PC-3 (cell line): ENCODE results near the gene PKN2. TPM values are rescaled to one million over a fixed set of nuclear protein-coding genes. Genes with fewer than 3 reads are reported as not detected.

Source experiments
- ATAC-seq: fragments of 200-7000 bp; cut with Tn5 transposase; 2 replicates; pipeline ENCODE4 v1.9.1; 2020; ENCODE audit warnings: mild to moderate bottlenecking, moderate library complexity
- BruUV-seq: library from RNA; stranded (reverse); fragments of 400-500 nt; replicated peaks from 2 replicates; lab custom pipeline; 2021; lab: Mats Ljungman, UMichigan
- CTCF ChIA-PET: fragments of 300-600 bp; sonication (Branson Sonifier 250); formaldehyde crosslinking; loops from one replicate; lab custom pipeline; 2022; ENCODE audit warnings: antibody characterized with exemption; lab: Charles Lee
- POLR2A ChIA-PET: fragments of 300-600 bp; sonication (Branson Sonifier 250); formaldehyde crosslinking; loops from one replicate; lab custom pipeline; 2022; ENCODE audit warnings: antibody characterized with exemption; ENCODE audit not compliant: unreplicated experiment; lab: Charles Lee
- DNase-seq: peaks from one replicate; pipeline ENCODE4 v3.0.0-alpha.2; 2015
- H2AFZ ChIP-seq: fragments of 300-600 bp; sonication (generic); 2 replicates; pipeline ENCODE4 v1.6.0; 2016; ENCODE audit warnings: antibody characterized with exemption, low read length
- H3F3A ChIP-seq: fragments of 300-600 bp; sonication (generic); one replicate; pipeline ENCODE4 v1.6.0; 2017; ENCODE audit warnings: antibody characterized with exemption, low read length, control low read depth, mild to moderate bottlenecking; ENCODE audit not compliant: unreplicated experiment
- H3K27ac ChIP-seq: fragments of 300-600 bp; sonication (generic); 2 replicates; pipeline ENCODE4 v1.5.1; 2016; ENCODE audit warnings: mild to moderate bottlenecking, low read length
- H3K27me3 ChIP-seq: fragments of 300-600 bp; sonication (generic); 2 replicates; pipeline ENCODE4 v1.6.1; 2016; ENCODE audit warnings: low read length, mixed read lengths
- H3K36me3 ChIP-seq: fragments of 300-600 bp; sonication (generic); 2 replicates; pipeline ENCODE4 v1.6.1; 2016; ENCODE audit warnings: low read depth, mixed run types, low read length, mixed read lengths
- H3K4me1 ChIP-seq: fragments of 300-600 bp; sonication (generic); 2 replicates; pipeline ENCODE4 v1.5.1; 2016; ENCODE audit warnings: low read length; ENCODE audit not compliant: insufficient read depth
- H3K4me2 ChIP-seq: fragments of 300-600 bp; sonication (generic); 2 replicates; pipeline ENCODE4 v1.6.0; 2016; ENCODE audit warnings: low read length
- H3K4me3 ChIP-seq: fragments of 300-600 bp; sonication (generic); 2 replicates; pipeline ENCODE4 v1.5.1; 2016; ENCODE audit warnings: mild to moderate bottlenecking, low read length, mixed read lengths
- H3K79me2 ChIP-seq: fragments of 300-600 bp; sonication (generic); 2 replicates; pipeline ENCODE4 v1.6.1; 2017; ENCODE audit warnings: low read length, mixed read lengths
- H3K9ac ChIP-seq: fragments of 300-600 bp; sonication (generic); 2 replicates; pipeline ENCODE4 v1.6.0; 2016; ENCODE audit warnings: mild to moderate bottlenecking, low read length
- H3K9me2 ChIP-seq: fragments of 300-600 bp; sonication (generic); replicated peaks from 2 replicates; pipeline ENCODE4 v1.6.1; 2016; ENCODE audit warnings: mixed run types, low read length, mixed read lengths
- H3K9me3 ChIP-seq: fragments of 300-600 bp; sonication (generic); 2 replicates; pipeline ENCODE4 v1.6.1; 2016; ENCODE audit warnings: low read length, mixed read lengths
- H4K20me1 ChIP-seq: fragments of 300-600 bp; sonication (generic); 2 replicates; pipeline ENCODE4 v1.6.1; 2016; ENCODE audit warnings: low read length, mixed read lengths
- CTCF ChIP-seq: fragments of 300-600 bp; sonication (generic); conservative IDR thresholded peaks from 2 replicates; pipeline ENCODE4 v1.5.1; 2017; ENCODE audit warnings: antibody characterized with exemption, low read depth, mild to moderate bottlenecking, low read length
- EZH2 ChIP-seq: fragments of 300-600 bp; sonication (generic); IDR thresholded peaks from one replicate; pipeline ENCODE4 v1.6.1; 2017; ENCODE audit warnings: antibody characterized with exemption, mild to moderate bottlenecking, low read length; ENCODE audit not compliant: unreplicated experiment
- EZH2phosphoT487 ChIP-seq: fragments of 300-600 bp; sonication (generic); IDR thresholded peaks from 2 replicates; pipeline ENCODE4 v1.6.1; 2018; ENCODE audit warnings: mild to moderate bottlenecking, antibody characterized with exemption, low read length, borderline replicate concordance
- intact Hi-C: fragments of 100-400 bp; cut with micrococcal nuclease; formaldehyde crosslinking; loops from 2 replicates; pipeline ENCODE4 v1.9.0; 2023
- total RNA-seq: library from RNA; depleted of rRNA; stranded (reverse); fragments of >200 nt; gene quantifications from 2 replicates; pipeline ENCODE4 v1.2.3, GENCODE V29; 2014

The PKN2 gene
- total RNA-seq, 1 experiment from 2014 or later: 20.8 TPM

DNA sequence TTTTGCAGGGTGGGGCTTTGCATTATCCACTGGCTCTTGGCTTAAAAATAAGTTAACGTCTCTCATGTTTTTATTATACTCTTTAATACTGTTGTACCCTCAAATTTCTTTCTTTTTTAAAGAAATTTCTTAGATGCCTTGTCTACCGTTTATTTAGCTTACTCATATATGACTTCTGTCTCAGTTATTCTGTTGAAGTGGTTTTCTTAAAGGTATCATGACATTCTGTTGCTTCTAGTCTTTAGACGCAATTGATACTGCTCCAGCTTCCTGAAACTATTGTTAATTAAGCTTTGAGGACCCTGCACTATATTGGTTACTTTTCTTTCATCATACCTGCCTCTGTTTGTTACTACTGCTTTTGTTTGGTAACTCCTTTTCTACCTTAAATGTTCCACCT lies 11.7 kb downstream of the PKN2 start:
- Histone ChIP-seq H3K27ac (peak overlapping the region; percentile 14; the same call in 1 of the 2 replicates), H3K27me3 (no peaks in the 10 kb centered on the region), H3K9ac (no peak overlapping the region), H3K79me2 (peaks cover 96% of the 10 kb centered on the region), H3K9me2 (no peaks in the 10 kb centered on the region), H4K20me1 (peaks cover 37% of the 10 kb centered on the region), H3K4me2 (peak overlapping the region; percentile 65), H2AFZ (no peak overlapping the region), H3F3A (no peaks in the 10 kb centered on the region), H3K9me3 (no peaks in the 10 kb centered on the region), H3K36me3 (no peaks in the 10 kb centered on the region; the same call in 1 of the 2 replicates), H3K4me1 (peaks cover 25% of the 10 kb centered on the region), H3K4me3 (peak overlapping the region; percentile 16; the same call in 1 of the 2 replicates)
- peak; percentile 29 for DNase-seq
- intact Hi-C loops: loop anchor here (5.0 kb wide), 1 partner anchor 37 kb away; no protein-coding TSS in a partner anchor
- POLR2A ChIA-PET: no interaction called here
- TF ChIP-seq EZH2: no peak
- TF ChIP-seq CTCF: no peak
- no peak for TF ChIP-seq EZH2phosphoT487
- ATAC-seq: peak; percentile 45
- BruUV-seq: no TSS peak
- CTCF ChIA-PET: no interaction called here

- Histone ChIP-seq H3K4me3 (no peak overlapping the region), H3K27me3 (no peaks in the 10 kb centered on the region), H3K4me2 (no peak overlapping the region), H3K9me3 (no peaks in the 10 kb centered on the region), H3K79me2 (peaks cover 96% of the 10 kb centered on the region), H3F3A (no peaks in the 10 kb centered on the region), H3K36me3 (no peaks in the 10 kb centered on the region), H2AFZ (no peak overlapping the region), H3K27ac (no peak overlapping the region), H3K9me2 (no peaks in the 10 kb centered on the region), H4K20me1 (peaks cover 46% of the 10 kb centered on the region), H3K4me1 (peaks cover 25% of the 10 kb centered on the region), H3K9ac (no peak overlapping the region)
- no TSS peak for BruUV-seq
- CTCF ChIA-PET: no interaction called here
- intact Hi-C loops: loop anchor here (5.0 kb wide), 1 partner anchor 35 kb away; no protein-coding TSS in a partner anchor
- POLR2A ChIA-PET: no interaction called here
- TF ChIP-seq EZH2: no peak
- TF ChIP-seq EZH2phosphoT487: no peak
- TF ChIP-seq CTCF: no peak
- ATAC-seq: no peak
- no peak for DNase-seq
These were observed 13.4 kb downstream of the PKN2 start for GRCh38 chr1:88697503-88697902.

- H3K27ac ChIP-seq: no peak overlapping the region
- no peaks in the 10 kb centered on the region for H3K27me3 ChIP-seq
- ChIA-PET CTCF (no interaction called here), POLR2A (no interaction called here)
- BruUV-seq: no TSS peak
- no peak overlapping the region for H3K4me2 ChIP-seq
- peaks cover 44% of the 10 kb centered on the region for H4K20me1 ChIP-seq
- intact Hi-C loops: loop anchor here (5.0 kb wide), 1 partner anchor 34 kb away; no protein-coding TSS in a partner anchor
- no peak overlapping the region for H2AFZ ChIP-seq
- peaks cover 25% of the 10 kb centered on the region for H3K4me1 ChIP-seq
- no peaks in the 10 kb centered on the region for H3K36me3 ChIP-seq
- no peak overlapping the region for H3K4me3 ChIP-seq
- TF ChIP-seq CTCF: no peak
- TF ChIP-seq EZH2: no peak
- TF ChIP-seq EZH2phosphoT487: no peak
- H3K79me2 ChIP-seq: peaks cover 96% of the 10 kb centered on the region
- DNase-seq (peak; percentile 28), ATAC-seq (no peak)
- H3K9me2 ChIP-seq: no peaks in the 10 kb centered on the region
- H3K9ac ChIP-seq: no peak overlapping the region
- H3K9me3 ChIP-seq: no peaks in the 10 kb centered on the region
- no peaks in the 10 kb centered on the region for H3F3A ChIP-seq
These were observed 14.1 kb downstream of the PKN2 start for GRCh38 chr1:88698140-88698539.
